MM.1S (cell line): ENCODE data around the gene PROP1.

Experiments
- CTCF ChIP-seq: fragments of 300-600 bp; sonication (generic); IDR thresholded peaks from 2 replicates; pipeline ENCODE4 v1.5.1; 2016; ENCODE audit warnings: antibody characterized with exemption, low read length, mixed read lengths
- EZH2 ChIP-seq: fragments of 300-600 bp; sonication (generic); optimal IDR thresholded peaks from 2 replicates; pipeline ENCODE3; 2017; ENCODE audit warnings: low read depth, mild to moderate bottlenecking, antibody characterized with exemption, low read length, mixed read lengths

- TF ChIP-seq CTCF (no peak), EZH2 (no peak)
Measured at GRCh38 chr5:177963966-177964365, 32.1 kb downstream of the PROP1 start.
